Muscle of leg (tissue), 11 donors: ENCODE measurements around the gene ATXN7L1. TPM values are rescaled to one million over a fixed set of nuclear protein-coding genes. Genes with fewer than 3 reads are reported as not detected.

Source experiments
- DNase-seq: peaks from one replicate; pipeline ENCODE4 v3.0.0; 2013
- H3K27ac ChIP-seq: one replicate; pipeline ENCODE4 v1.5.1; 2013; ENCODE audit warnings: mild to moderate bottlenecking, low read length, control low read depth
- H3K27me3 ChIP-seq: one replicate; pipeline ENCODE4 v1.6.1; 2013; ENCODE audit warnings: low read length; ENCODE audit not compliant: control insufficient read depth, insufficient read depth
- H3K36me3 ChIP-seq: one replicate; pipeline ENCODE4 v1.6.1; 2013; ENCODE audit warnings: low read length; ENCODE audit not compliant: control insufficient read depth, insufficient read depth
- H3K4me1 ChIP-seq: one replicate; pipeline ENCODE4 v1.6.1; 2013; ENCODE audit warnings: low read length; ENCODE audit not compliant: control insufficient read depth, insufficient read depth
- H3K4me3 ChIP-seq: one replicate; pipeline ENCODE4 v1.5.1; 2013; ENCODE audit warnings: low read length, control low read depth
- H3K9me3 ChIP-seq: replicated peaks from 2 replicates; pipeline ENCODE4 v1.6.1; 2013; ENCODE audit warnings: low read depth, low read length; ENCODE audit not compliant: control insufficient read depth
- WGBS: methylation state at CpG from one replicate; pipeline ENCODE4 v1.1.5; 2013; ENCODE audit warnings: missing lambda C conversion rate; ENCODE audit not compliant: insufficient coverage; 5-methylcytosine and 5-hydroxymethylcytosine counted together
- polyA plus RNA-seq, 8 donors: library from polyadenylated mRNA; unstranded; fragments of 120-200 nt; gene quantifications; one replicate each; pipeline versions ENCODE4 v1.2.1 to v1.2.3, GENCODE V29; 2013; ENCODE audit warnings: inconsistent platforms in 1 of 8, low replicate concordance in 1 of 8; ENCODE audit not compliant: insufficient read length in 8 of 8, insufficient read depth in 1 of 8
- total RNA-seq: library from RNA; stranded (reverse); fragments of 120-200 nt; gene quantifications from one replicate; pipeline ENCODE4 v1.2.4, GENCODE V29; 2013

ATXN7L1 gene
- total and polyA plus RNA-seq, 9 donors: 4.7 to 7.2 (median 6.2) TPM

GRCh38 chr7:105840981-105841749 is 35.2 kb downstream of the ATXN7L1 start:
- WGBS: 64% methylated on average over 4 of the region's 8 CpGs
- H3K27ac ChIP-seq: no peak overlapping the region
- no peak for DNase-seq
- no peak overlapping the region for H3K4me3 ChIP-seq
- peaks cover 25% of the 10 kb centered on the region for H3K4me1 ChIP-seq
- no peaks in the 10 kb centered on the region for H3K9me3 ChIP-seq
- peaks cover 3% of the 10 kb centered on the region for H3K36me3 ChIP-seq
- no peaks in the 10 kb centered on the region for H3K27me3 ChIP-seq

- DNase-seq: peak; percentile 15
- Histone ChIP-seq H3K27me3 (no peaks in the 10 kb centered on the region), H3K9me3 (no peaks in the 10 kb centered on the region), H3K36me3 (peaks cover 3% of the 10 kb centered on the region), H3K4me3 (no peak overlapping the region), H3K4me1 (peaks cover 25% of the 10 kb centered on the region), H3K27ac (no peak overlapping the region)
- no CpG with 5 or more reads among the region's 2 CpGs for WGBS
Measured at GRCh38 chr7:105839266-105839665, 37.1 kb downstream of the ATXN7L1 start.

- 17% methylated on average over 7 of the region's 10 CpGs for WGBS
- no peaks in the 10 kb centered on the region for H3K27me3 ChIP-seq
- peak overlapping the region; percentile 69 for H3K27ac ChIP-seq
- H3K9me3 ChIP-seq: no peaks in the 10 kb centered on the region
- no peaks in the 10 kb centered on the region for H3K36me3 ChIP-seq
- peaks cover 25% of the 10 kb centered on the region for H3K4me1 ChIP-seq
- peak; percentile 70 for DNase-seq
- no peak overlapping the region for H3K4me3 ChIP-seq
Measured at GRCh38 chr7:105838627-105839231, 37.7 kb downstream of the ATXN7L1 start.

GRCh38 chr7:105837765-105838626 is 38.4 kb downstream of the ATXN7L1 start:
- WGBS: 40% methylated on average over 13 of the region's 22 CpGs
- Histone ChIP-seq H3K36me3 (no peaks in the 10 kb centered on the region), H3K4me3 (no peak overlapping the region), H3K9me3 (no peaks in the 10 kb centered on the region), H3K27ac (peak overlapping the region; percentile 69), H3K27me3 (no peaks in the 10 kb centered on the region), H3K4me1 (peaks cover 25% of the 10 kb centered on the region)
- peak; percentile 77 for DNase-seq

- H3K27me3 ChIP-seq: no peaks in the 10 kb centered on the region
- peaks cover 34% of the 10 kb centered on the region for H3K4me1 ChIP-seq
- WGBS: no CpG with 5 or more reads among the region's 4 CpGs
- H3K27ac ChIP-seq: no peak overlapping the region
- no peaks in the 10 kb centered on the region for H3K9me3 ChIP-seq
- H3K36me3 ChIP-seq: no peaks in the 10 kb centered on the region
- H3K4me3 ChIP-seq: no peak overlapping the region
- peak; percentile 12 for DNase-seq
Measured at GRCh38 chr7:105835441-105835840, 41.0 kb downstream of the ATXN7L1 start.

- Histone ChIP-seq H3K36me3 (no peaks in the 10 kb centered on the region), H3K27me3 (no peaks in the 10 kb centered on the region), H3K4me3 (no peak overlapping the region), H3K4me1 (peaks cover 14% of the 10 kb centered on the region), H3K9me3 (no peaks in the 10 kb centered on the region), H3K27ac (no peak overlapping the region)
- DNase-seq: no peak
- 100% methylated on average over 3 of the region's 4 CpGs for WGBS
Measured at GRCh38 chr7:105831824-105832535, 44.4 kb downstream of the ATXN7L1 start.

- H3K9me3 ChIP-seq: no peaks in the 10 kb centered on the region
- H3K4me1 ChIP-seq: peaks cover 14% of the 10 kb centered on the region
Measured at GRCh38 chr7:105831302-105831620, 45.1 kb downstream of the ATXN7L1 start.

GRCh38 chr7:105830405-105831301 is 45.7 kb downstream of the ATXN7L1 start:
- Histone ChIP-seq H3K27me3 (no peaks in the 10 kb centered on the region), H3K4me3 (no peak overlapping the region), H3K4me1 (peaks cover 14% of the 10 kb centered on the region), H3K27ac (no peak overlapping the region), H3K36me3 (no peaks in the 10 kb centered on the region), H3K9me3 (no peaks in the 10 kb centered on the region)
- DNase-seq: peak; percentile 28
- 78% methylated on average over 1 of the region's 6 CpGs for WGBS

More at GRCh38 chr7:105831302-105831620, 45.1 kb downstream of the ATXN7L1 start:
- Histone ChIP-seq H3K27me3 (no peaks in the 10 kb centered on the region), H3K4me3 (no peak overlapping the region), H3K27ac (no peak overlapping the region), H3K36me3 (no peaks in the 10 kb centered on the region)
- no CpG with 5 or more reads among the region's 3 CpGs for WGBS
- DNase-seq: no peak

- peak; percentile 32 for DNase-seq
- H3K27ac ChIP-seq: no peak overlapping the region
- no CpG with 5 or more reads among the region's 5 CpGs for WGBS
Measured at GRCh38 chr7:105829681-105830322, 46.6 kb downstream of the ATXN7L1 start.

More at GRCh38 chr7:105829681-105830322, 46.6 kb downstream of the ATXN7L1 start:
- Histone ChIP-seq H3K36me3 (no peaks in the 10 kb centered on the region), H3K9me3 (no peaks in the 10 kb centered on the region), H3K27me3 (no peaks in the 10 kb centered on the region), H3K4me1 (peaks cover 14% of the 10 kb centered on the region), H3K4me3 (no peak overlapping the region)
